Vagina (tissue), 2 donors: ENCODE results near the gene SIGLEC14.

ENCODE experiments used
- POLR2A ChIP-seq, 2 donors: fragments of 450-650 bp; IDR thresholded peaks; one replicate each; pipeline ENCODE4 v1.6.1; 2017; ENCODE audit warnings: antibody characterized with exemption in 2 of 2, mild to moderate bottlenecking in 2 of 2, moderate library complexity in 2 of 2
- POLR2AphosphoS5 ChIP-seq, 2 donors: sonication (generic); formaldehyde crosslinking; IDR thresholded peaks; one replicate each; pipeline ENCODE4 v1.9.0; 2017; ENCODE audit warnings: antibody characterized with exemption in 2 of 2, mild to moderate bottlenecking in 2 of 2, low read depth in 1 of 2; ENCODE audit not compliant: insufficient read depth in 1 of 2
- TF ChIP-seq, protein P1 (sequence below), 3 experiments: fragments of 450-650 bp in 2 of 3; fragments of 200-600 bp in 1 of 3; sonication (generic) in 1 of 3; IDR thresholded peaks; one replicate each; pipeline ENCODE4 v1.5.1; 2017 to 2019; ENCODE audit warnings: antibody characterized with exemption in 3 of 3, mild to moderate bottlenecking in 2 of 3, moderate library complexity in 2 of 3

DNA sequence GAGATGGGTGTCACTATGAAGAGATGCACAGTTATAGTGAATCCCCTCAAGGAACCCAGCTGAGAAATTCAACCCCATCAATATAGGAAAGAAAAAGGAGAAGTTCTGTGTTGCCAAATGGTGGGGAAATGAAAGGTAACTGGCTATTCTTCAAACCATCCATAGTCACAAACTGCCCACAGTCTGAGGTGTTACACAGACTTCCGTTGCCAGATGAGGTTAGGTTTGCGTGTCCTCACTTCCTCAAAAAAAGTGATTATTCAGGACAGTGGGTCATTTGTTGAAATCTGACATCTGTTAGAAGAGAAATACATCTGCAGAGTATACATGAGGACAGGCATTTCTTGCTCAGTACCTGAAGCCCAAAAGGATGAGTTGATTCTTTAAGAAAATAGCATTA is 25.4 kb downstream of the SIGLEC14 start:
- TF ChIP-seq, protein P1, sequence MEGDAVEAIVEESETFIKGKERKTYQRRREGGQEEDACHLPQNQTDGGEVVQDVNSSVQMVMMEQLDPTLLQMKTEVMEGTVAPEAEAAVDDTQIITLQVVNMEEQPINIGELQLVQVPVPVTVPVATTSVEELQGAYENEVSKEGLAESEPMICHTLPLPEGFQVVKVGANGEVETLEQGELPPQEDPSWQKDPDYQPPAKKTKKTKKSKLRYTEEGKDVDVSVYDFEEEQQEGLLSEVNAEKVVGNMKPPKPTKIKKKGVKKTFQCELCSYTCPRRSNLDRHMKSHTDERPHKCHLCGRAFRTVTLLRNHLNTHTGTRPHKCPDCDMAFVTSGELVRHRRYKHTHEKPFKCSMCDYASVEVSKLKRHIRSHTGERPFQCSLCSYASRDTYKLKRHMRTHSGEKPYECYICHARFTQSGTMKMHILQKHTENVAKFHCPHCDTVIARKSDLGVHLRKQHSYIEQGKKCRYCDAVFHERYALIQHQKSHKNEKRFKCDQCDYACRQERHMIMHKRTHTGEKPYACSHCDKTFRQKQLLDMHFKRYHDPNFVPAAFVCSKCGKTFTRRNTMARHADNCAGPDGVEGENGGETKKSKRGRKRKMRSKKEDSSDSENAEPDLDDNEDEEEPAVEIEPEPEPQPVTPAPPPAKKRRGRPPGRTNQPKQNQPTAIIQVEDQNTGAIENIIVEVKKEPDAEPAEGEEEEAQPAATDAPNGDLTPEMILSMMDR (IDR thresholded peaks at IDR 0.05) = no peak
- no peak for TF ChIP-seq POLR2A (IDR thresholded peaks at IDR 0.05)
- TF ChIP-seq POLR2AphosphoS5 (IDR thresholded peaks at IDR 0.05; ENCODE audit: insufficient read depth in 1 of 2, low read depth in 1 of 2) = no peak
